WTC11 (cell line): Measurements from ENCODE around the gene QRFP.

Source experiments
- ATF1 ChIP-seq: sonication (generic); formaldehyde crosslinking; IDR thresholded peaks from 2 replicates; pipeline ENCODE4 v1.8.1; 2023; ENCODE audit warnings: mild to moderate bottlenecking, moderate library complexity, missing genetic modification reagents
- ATF6 ChIP-seq: sonication (generic); formaldehyde crosslinking; IDR thresholded peaks from 2 replicates; pipeline ENCODE4 v1.8.1; 2023; ENCODE audit warnings: mild to moderate bottlenecking, missing genetic modification reagents
- GRHL2 ChIP-seq: fragments of 250-450 bp; sonication (Bioruptor Pico); IDR thresholded peaks from 2 replicates; pipeline ENCODE4 v1.8.0; 2022; ENCODE audit warnings: mild to moderate bottlenecking, moderate library complexity; ENCODE audit not compliant: insufficient replicate concordance, severe bottlenecking
- HMGXB4 ChIP-seq: sonication (generic); formaldehyde crosslinking; IDR thresholded peaks from 2 replicates; pipeline ENCODE4 v1.8.1; 2023; ENCODE audit warnings: mild to moderate bottlenecking, moderate library complexity, missing genetic modification reagents
- NFYB ChIP-seq: sonication (generic); formaldehyde crosslinking; conservative IDR thresholded peaks from 2 replicates; pipeline ENCODE4 v1.8.0; 2022; ENCODE audit warnings: low read depth, missing genetic modification reagents
- NR2C2 ChIP-seq: sonication (generic); formaldehyde crosslinking; IDR thresholded peaks from 2 replicates; pipeline ENCODE4 v1.8.0; 2022; ENCODE audit warnings: mild to moderate bottlenecking, missing genetic modification reagents
- NR3C1 ChIP-seq: sonication (generic); formaldehyde crosslinking; conservative IDR thresholded peaks from 2 replicates; pipeline ENCODE4 v1.8.1; 2023; ENCODE audit warnings: low read depth, mild to moderate bottlenecking, missing genetic modification reagents
- ZMAT4 ChIP-seq: fragments of 250-450 bp; sonication (Bioruptor Pico); IDR thresholded peaks from 2 replicates; pipeline ENCODE4 v1.9.0; 2021; ENCODE audit warnings: mild to moderate bottlenecking
- ZNF121 ChIP-seq: sonication (generic); formaldehyde crosslinking; IDR thresholded peaks from 2 replicates; pipeline ENCODE4 v1.8.0; 2023; ENCODE audit warnings: missing genetic modification reagents
- ZNF263 ChIP-seq: sonication (generic); formaldehyde crosslinking; IDR thresholded peaks from 2 replicates; pipeline ENCODE4 v1.8.1; 2022; ENCODE audit warnings: low read depth, mild to moderate bottlenecking, moderate library complexity, missing genetic modification reagents
- TF ChIP-seq, protein P1 (sequence below): fragments of 200-600 bp; IDR thresholded peaks from 2 replicates; pipeline ENCODE4 v1.8.0; 2022; ENCODE audit warnings: antibody characterized with exemption

DNA sequence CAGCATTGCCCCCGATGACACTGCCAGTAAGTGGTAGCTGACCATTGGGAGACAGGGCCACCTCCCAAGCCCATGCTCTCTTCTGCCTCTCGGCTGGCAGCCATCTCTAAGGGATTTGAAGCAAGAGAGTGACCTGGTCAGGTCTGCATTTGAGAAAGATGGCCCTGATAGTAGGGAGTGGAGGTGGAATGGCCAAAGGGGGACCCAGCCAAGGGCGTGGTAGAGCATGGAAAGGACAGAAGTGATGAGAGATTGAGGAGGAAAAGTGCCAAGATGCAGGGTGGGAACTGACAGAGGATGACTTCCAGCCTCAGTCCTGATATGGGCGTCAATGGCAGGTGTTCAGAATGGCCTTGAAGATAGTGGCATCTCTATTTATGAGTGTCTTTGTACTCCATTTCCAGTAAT lies 52.6 kb downstream of the QRFP start:
- TF ChIP-seq NFYB (CRISPR knock-in tag), result no peak
- TF ChIP-seq, protein P1, sequence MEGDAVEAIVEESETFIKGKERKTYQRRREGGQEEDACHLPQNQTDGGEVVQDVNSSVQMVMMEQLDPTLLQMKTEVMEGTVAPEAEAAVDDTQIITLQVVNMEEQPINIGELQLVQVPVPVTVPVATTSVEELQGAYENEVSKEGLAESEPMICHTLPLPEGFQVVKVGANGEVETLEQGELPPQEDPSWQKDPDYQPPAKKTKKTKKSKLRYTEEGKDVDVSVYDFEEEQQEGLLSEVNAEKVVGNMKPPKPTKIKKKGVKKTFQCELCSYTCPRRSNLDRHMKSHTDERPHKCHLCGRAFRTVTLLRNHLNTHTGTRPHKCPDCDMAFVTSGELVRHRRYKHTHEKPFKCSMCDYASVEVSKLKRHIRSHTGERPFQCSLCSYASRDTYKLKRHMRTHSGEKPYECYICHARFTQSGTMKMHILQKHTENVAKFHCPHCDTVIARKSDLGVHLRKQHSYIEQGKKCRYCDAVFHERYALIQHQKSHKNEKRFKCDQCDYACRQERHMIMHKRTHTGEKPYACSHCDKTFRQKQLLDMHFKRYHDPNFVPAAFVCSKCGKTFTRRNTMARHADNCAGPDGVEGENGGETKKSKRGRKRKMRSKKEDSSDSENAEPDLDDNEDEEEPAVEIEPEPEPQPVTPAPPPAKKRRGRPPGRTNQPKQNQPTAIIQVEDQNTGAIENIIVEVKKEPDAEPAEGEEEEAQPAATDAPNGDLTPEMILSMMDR, result no peak
- no peak for TF ChIP-seq ZMAT4 (CRISPR knock-in tag)
- no peak for TF ChIP-seq HMGXB4 (CRISPR knock-in tag)
- no peak for TF ChIP-seq ZNF263 (CRISPR knock-in tag)
- TF ChIP-seq GRHL2 (CRISPR knock-in tag), result no peak
- TF ChIP-seq NR3C1 (CRISPR knock-in tag), result no peak
- no peak for TF ChIP-seq ATF6 (CRISPR knock-in tag)
- TF ChIP-seq ATF1 (CRISPR knock-in tag), result no peak
- TF ChIP-seq ZNF121 (CRISPR knock-in tag), result no peak
- no peak for TF ChIP-seq NR2C2 (CRISPR knock-in tag)
